HepG2 (cell line): ENCODE measurements around the gene TPM3.

Experiments used
- ZNF382 ChIP-seq: sonication (generic); formaldehyde crosslinking; IDR thresholded peaks from 2 replicates; pipeline ENCODE4 v1.5.0; 2020; ENCODE audit warnings: missing genetic modification reagents, mild to moderate bottlenecking, borderline replicate concordance
- TF ChIP-seq, protein P1 (sequence below): sonication (generic); formaldehyde crosslinking; IDR thresholded peaks from 2 replicates; pipeline ENCODE4 v1.4.0; 2020; ENCODE audit warnings: missing genetic modification reagents
- TF ChIP-seq, protein P2 (sequence below): sonication (generic); formaldehyde crosslinking; IDR thresholded peaks from 2 replicates; pipeline ENCODE4 v1.8.1; 2023; ENCODE audit warnings: missing genetic modification reagents, inconsistent platforms, borderline replicate concordance
- TF ChIP-seq, protein P3 (sequence below): sonication (generic); IDR thresholded peaks from 2 replicates; pipeline ENCODE4 v1.6.1; 2016; ENCODE audit warnings: low read depth, borderline replicate concordance
- TF ChIP-seq, protein P4 (sequence below): sonication (generic); formaldehyde crosslinking; IDR thresholded peaks from 2 replicates; pipeline ENCODE4 v1.5.0; 2020; ENCODE audit warnings: mild to moderate bottlenecking, missing genetic modification reagents, moderate library complexity

DNA sequence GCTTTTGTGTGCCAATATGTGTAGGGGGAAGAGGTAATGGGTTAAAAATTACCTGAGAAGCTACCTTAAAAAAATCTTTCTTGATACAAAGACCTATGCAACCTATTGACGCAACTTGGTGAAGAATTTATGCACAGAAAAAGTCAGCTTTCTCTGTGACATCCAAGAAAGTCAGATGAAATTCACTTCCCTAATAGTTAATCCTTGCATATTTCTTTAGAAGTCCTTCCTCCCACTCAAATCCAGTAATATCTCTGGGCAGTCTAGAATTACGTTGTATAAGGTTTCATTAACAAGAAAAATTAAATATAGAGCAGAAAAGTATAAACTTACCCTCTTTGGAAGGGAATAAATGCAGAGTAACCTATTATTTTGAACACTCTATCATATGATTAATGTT lies 31.7 kb upstream of the TPM3 start:
- TF ChIP-seq, protein P1, sequence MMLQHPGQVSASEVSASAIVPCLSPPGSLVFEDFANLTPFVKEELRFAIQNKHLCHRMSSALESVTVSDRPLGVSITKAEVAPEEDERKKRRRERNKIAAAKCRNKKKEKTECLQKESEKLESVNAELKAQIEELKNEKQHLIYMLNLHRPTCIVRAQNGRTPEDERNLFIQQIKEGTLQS (CRISPR knock-in tag): no peak
- TF ChIP-seq, protein P2, sequence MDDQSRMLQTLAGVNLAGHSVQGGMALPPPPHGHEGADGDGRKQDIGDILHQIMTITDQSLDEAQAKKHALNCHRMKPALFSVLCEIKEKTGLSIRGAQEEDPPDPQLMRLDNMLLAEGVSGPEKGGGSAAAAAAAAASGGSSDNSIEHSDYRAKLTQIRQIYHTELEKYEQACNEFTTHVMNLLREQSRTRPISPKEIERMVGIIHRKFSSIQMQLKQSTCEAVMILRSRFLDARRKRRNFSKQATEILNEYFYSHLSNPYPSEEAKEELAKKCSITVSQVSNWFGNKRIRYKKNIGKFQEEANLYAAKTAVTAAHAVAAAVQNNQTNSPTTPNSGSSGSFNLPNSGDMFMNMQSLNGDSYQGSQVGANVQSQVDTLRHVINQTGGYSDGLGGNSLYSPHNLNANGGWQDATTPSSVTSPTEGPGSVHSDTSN (CRISPR knock-in tag): no peak
- TF ChIP-seq, protein P3, sequence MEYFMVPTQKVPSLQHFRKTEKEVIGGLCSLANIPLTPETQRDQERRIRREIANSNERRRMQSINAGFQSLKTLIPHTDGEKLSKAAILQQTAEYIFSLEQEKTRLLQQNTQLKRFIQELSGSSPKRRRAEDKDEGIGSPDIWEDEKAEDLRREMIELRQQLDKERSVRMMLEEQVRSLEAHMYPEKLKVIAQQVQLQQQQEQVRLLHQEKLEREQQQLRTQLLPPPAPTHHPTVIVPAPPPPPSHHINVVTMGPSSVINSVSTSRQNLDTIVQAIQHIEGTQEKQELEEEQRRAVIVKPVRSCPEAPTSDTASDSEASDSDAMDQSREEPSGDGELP: no peak
- TF ChIP-seq, protein P4, sequence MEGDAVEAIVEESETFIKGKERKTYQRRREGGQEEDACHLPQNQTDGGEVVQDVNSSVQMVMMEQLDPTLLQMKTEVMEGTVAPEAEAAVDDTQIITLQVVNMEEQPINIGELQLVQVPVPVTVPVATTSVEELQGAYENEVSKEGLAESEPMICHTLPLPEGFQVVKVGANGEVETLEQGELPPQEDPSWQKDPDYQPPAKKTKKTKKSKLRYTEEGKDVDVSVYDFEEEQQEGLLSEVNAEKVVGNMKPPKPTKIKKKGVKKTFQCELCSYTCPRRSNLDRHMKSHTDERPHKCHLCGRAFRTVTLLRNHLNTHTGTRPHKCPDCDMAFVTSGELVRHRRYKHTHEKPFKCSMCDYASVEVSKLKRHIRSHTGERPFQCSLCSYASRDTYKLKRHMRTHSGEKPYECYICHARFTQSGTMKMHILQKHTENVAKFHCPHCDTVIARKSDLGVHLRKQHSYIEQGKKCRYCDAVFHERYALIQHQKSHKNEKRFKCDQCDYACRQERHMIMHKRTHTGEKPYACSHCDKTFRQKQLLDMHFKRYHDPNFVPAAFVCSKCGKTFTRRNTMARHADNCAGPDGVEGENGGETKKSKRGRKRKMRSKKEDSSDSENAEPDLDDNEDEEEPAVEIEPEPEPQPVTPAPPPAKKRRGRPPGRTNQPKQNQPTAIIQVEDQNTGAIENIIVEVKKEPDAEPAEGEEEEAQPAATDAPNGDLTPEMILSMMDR (CRISPR knock-in tag): no peak
- TF ChIP-seq ZNF382 (CRISPR knock-in tag): no peak
